ENCODE measurements around the gene BATF.

The BATF gene

GRCh38 chr14:75535164-75535898, 13.1 kb downstream of the BATF start:
- DNase-seq = no peak

GRCh38 chr14:75537071-75537470, 14.8 kb downstream of the BATF start:
- no peak for DNase-seq

DNA sequence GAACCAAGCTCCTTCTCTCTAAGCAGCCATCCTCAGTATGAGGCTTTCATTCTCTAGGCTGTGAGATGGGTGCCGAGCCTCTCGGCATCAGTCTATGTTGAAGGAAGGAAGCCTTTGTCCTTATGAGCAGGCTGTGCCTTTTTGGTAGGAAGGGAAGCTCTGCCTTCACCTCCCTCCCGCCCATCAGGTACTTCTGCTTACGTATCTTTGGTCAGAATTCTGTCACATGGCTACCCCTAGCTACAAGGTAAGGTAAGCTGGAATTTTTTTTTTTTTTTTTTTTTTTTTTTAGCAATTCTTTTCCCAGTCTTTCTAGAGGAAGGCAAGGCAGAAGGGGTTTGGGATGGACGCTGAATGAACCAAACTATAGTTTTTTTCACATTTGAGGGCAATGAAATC, 16.9 kb downstream of the BATF start:
- no peak for DNase-seq

DNA sequence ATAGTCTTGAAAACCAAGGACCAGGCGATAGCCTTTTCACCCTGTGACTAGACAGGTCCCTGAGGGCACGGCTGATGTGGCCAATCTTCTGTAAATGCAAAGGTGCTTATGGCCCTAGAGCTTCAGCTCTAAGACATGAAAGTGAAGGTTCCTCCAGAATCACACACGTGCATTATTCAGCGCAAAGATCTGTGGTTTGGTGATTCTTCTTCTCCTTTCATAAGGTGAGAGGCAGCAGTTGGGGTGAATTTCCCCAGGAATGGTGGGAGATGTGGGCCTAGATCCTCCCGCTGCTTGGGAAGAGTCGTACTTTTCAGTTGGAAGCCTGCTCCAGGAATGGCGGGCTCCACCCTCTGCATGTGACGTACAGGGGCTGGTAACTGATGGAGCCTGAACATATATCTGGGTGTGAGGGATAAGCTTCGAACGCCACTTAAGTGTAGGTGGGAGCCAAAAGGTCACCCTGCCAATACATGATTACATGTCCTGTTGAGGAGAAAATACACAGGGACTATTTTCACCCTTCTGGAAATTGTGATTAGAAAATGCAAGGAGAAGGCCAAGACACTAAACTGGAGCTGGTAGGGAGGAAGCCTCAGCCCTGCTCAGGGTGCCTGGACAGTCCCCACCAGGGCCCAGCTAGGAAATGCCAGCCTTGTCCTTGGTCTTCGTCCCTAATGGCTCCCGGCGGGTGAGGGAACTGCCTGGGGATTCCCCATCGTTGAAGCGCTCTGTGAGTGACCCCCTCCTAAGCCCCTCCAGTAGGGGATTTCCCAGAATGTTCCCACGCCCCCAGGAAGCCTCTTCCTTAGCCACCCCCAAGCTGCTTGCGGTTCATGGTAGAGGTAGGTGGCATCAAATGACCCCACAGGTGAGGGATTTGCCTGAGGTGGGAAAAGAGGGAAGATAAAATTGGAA, 17.6 kb downstream of the BATF start:
- DNase-seq = no peak

- no peak for DNase-seq
Observed at GRCh38 chr14:75540479-75540851, 18.2 kb downstream of the BATF start.

GRCh38 chr14:75542588-75543091, 20.4 kb downstream of the BATF start:
- no peak for DNase-seq

GRCh38 chr14:75543253-75543652, 21.0 kb downstream of the BATF start:
- no peak for DNase-seq

DNA sequence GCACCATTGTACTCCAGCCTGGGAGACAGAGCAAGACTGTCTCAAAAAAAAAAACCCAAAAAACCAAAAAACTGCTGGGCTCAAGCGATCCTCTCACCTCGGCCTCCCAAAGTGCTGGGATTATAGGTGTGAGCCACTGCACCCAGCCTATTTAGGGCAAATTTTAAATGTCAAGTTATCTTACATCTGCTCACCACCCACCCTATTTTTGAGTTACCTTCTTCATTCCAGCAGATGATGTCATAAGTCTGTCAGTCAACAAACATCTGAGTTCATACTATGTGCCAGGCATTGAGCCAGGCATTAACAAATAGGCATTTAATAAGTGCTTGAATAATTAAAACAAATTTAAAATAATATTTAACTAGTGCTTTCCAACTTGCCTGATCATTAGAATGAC, 21.5 kb downstream of the BATF start:
- no peak for DNase-seq

- DNase-seq = no peak
Observed at GRCh38 chr14:75545907-75546306, 23.6 kb downstream of the BATF start.

- no peak for DNase-seq
Observed at GRCh38 chr14:75547552-75548250, 25.4 kb downstream of the BATF start.

DNA sequence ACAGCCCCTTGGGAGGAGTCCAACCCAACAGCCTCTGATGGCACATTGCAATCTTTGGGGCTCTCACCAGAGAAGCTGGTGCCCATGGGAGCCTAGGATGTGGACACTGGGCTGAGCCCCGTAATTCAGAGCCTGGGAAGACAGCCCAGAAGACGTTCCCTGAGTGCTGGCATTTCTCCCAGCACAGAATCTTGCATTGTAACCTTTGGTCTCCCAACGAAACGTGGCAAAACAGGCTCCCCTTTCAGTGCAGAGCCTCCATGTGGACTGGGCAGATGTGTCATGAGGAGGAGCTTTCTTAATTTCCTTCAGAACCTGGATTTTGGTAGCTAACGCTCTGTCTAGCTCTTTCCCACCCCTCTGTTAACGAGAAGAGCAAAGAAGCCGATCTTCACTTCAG, 26.3 kb downstream of the BATF start:
- DNase-seq = no peak

DNA sequence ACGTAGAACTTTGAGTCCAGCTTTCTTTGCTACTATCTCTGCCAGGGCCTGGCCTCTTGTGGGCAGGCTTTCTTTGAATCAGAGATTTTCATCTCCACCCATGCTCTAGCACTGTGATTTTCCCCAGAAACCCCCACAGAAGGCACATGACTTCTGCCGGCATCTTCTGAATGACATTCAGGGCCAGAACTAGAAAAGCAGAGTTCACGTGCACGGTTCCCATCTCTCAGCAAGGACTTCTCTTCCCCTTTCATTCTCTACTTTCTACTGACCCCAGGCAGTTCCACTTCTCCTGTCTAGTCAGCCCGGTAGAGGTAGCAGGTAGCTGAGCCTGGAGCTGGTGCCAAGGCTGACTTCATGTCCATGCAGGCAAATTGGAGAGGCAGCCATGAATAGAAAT, 26.9 kb downstream of the BATF start:
- no peak for DNase-seq

- no peak for DNase-seq
Observed at GRCh38 chr14:75551021-75551420, 28.8 kb downstream of the BATF start.

DNA sequence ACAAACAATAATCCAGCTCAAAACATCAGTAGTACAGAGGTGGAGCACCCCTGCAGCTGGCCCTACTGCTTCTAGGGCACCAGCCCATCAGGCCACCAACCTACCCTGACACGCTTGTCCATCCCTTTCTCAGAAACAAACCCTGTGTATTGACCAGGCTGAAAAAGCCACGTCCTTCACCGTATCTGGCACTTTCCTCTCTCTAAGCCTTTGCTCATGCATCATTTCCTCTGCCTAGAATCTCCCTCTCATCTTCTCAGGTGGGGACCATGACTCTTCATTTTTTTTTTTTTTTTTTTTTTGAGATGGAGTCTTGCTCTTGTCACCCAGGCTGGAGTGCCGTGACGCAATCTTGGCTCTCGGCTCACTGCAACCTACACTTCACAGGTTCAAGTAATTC, 30.9 kb downstream of the BATF start:
- no peak for DNase-seq

DNA sequence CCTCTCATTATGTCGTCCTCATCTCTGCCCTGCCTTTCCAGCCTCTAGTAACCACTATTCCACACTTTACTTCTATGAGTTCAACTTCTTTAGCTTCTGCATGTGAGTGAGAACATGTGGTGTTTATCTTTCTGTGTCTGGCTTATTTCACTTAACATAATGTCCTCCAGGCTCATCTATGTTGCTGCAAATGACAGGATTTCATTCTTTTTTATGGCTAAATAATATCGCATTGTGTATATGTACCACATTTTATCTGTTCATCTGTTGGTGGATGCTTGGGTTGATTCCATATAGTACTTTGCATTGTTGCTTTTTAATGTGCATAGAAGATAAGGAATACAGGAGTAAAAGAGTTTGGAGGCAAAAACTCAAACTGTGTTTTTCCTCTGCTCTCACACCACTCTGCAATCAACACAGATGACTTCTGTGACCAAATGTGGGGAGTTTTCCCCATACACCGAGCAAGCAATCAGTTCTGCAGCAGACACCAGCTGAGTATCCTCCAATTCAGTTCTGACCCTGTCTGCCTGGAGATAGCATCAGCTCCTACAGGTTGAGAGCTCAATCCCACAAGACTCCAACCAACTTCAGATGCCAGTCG, 31.6 kb downstream of the BATF start:
- no peak for DNase-seq

GRCh38 chr14:75554482-75554881, 32.2 kb downstream of the BATF start:
- no peak for DNase-seq

DNA sequence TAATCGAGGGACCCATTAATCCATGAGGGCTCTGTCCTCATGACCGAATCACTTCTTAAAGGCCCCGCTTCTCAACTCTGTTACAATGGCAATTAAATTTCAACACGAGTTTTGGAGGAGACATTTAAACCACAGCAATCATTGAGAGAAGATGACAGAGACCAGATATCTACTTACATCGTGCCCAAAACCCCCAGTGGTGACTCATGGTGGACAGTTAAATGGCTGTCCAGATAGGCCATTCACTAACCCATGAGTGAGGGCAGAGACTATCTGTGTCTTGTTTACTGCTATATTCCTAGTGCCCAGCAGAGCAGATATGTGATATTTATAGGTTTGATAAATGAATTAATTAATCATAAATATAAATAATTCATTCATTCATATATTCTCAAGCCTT, 36.2 kb downstream of the BATF start:
- no peak for DNase-seq

- DNase-seq = no peak
Observed at GRCh38 chr14:75559045-75559444, 36.8 kb downstream of the BATF start.

DNA sequence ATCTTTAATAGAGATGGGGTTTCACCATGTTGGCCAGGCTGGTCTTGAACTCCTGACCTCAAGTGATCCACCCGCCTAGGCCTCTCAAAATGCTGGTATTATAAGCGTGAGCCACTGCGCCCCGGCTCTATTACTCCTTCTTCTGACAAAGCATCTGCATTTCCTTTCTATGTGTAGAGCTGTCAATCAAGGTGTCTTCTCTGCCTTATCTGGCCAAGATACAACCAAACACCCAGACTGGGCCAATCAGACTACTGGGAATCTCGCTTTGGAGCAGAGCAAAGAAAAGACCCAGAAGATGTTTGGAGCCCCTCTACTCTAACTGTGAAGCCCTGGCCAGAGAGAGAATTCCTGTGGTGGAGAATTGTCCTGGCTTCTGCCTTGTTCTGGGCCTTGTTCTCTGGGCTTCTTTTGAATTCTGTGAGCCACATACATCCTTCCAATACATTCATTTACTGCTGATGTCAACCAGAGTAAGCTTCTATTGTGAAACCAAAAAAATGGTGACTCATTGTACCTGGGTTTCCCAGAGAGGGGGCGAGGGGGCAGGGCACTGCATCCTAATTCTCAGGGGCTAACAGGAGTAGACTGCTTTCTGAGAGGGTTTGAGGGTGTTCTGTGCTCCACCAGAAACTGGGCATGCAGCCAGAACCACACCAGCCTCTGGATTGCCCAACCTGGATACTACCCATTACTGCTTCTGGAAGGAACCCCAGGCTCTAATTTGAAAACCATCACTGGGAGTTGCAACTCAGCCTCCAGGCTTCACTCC, 37.4 kb downstream of the BATF start:
- DNase-seq = no peak

DNA sequence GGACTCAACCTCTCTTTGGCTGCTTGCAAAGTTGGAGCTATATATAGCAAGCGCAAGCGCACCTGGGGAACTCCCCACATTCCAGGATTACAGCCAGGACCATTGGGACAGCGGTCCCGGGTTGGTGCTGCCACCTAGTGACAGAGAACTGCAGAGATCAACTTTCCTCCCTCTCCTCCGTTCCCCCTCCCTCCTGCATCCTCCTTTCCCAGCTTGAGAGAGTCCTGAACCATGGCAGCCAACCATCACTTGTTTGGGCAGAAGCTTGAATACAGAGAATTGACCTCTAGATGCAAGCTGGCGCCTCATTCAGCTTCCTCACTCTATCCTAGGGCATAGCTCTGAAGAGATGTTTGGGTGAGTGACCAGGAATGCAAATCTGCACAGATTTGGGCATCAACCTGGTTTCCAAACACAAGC, 38.8 kb downstream of the BATF start:
- DNase-seq = no peak

- DNase-seq = no peak
Observed at GRCh38 chr14:75562089-75562488, 39.8 kb downstream of the BATF start.

GRCh38 chr14:75562489-75562888, 40.2 kb downstream of the BATF start:
- no peak for DNase-seq
